HG02763 (cell line): ENCODE results near the gene KCNK2.
"Not testable (repeated sequence)": the region's sequence is repeated elsewhere in the genome, so short reads cannot be mapped to it uniquely, and the experiment has no call there.

ENCODE experiments used
- ATAC-seq: cut with Tn5 transposase; IDR thresholded peaks from one replicate; pipeline ENCODE4 v1.9.1; 2021; ENCODE audit warnings: mild to moderate bottlenecking, moderate library complexity; ENCODE audit not compliant: unreplicated experiment

KCNK2 gene

DNA sequence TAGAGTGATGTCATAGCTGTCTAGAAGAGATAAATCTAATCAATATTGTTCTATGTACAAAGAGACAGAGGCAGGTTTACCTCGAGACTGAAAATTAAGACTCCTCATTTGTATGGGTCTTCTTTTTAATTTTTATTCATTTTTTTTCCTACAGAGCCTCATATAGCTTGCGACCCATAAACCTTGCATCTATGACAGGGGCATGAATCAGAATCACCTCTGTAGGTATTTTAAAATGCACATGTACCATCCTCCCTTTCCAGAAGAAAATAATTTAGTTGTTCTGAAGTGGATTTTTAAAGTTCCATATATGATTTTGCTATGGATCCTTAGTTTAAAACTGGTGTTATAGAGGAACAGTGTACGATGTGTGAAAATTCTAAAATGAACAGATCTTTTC, 64.5 kb downstream of the KCNK2 start:
- no peak for ATAC-seq

GRCh38 chr1:215151841-215152549, 69.5 kb downstream of the KCNK2 start:
- no peak for ATAC-seq

DNA sequence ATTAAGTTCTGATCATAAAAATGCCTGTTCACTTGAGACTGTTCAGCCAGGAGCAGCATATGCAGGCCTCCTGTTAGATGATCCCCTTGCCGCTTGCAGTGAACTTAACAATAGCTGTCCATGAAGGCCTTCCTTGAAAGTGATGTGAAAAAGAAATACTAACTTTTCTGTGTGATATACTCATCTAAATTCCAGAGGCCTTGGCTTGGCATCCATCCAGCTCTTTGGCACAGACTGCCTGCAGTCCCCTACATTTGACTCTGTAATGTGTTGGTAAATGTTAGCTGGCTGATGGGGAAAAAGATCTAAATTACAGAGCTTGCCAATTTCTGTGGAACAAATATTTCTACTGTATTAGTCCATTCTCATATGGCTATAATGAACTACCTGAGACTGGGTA, 73.7 kb downstream of the KCNK2 start:
- ATAC-seq: no peak

DNA sequence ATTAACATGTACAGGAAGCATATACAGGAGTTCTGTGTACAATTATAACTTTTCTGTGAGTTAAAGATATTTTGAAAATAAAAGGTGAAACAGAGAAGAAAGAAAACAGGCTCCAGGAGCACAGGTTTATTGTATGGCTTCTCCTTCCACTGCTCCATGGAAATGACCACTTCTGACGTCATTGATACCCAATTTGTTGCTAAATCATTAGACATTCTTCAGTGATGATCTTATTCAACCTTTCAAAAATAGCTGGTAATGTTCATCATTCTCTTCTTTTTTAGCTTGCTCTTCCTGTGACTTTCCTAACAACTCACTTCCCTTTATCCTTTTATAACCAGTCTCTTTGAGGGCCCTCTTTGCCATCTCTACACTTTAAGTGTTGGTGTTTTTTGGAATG, 77.8 kb downstream of the KCNK2 start:
- ATAC-seq: no peak

DNA sequence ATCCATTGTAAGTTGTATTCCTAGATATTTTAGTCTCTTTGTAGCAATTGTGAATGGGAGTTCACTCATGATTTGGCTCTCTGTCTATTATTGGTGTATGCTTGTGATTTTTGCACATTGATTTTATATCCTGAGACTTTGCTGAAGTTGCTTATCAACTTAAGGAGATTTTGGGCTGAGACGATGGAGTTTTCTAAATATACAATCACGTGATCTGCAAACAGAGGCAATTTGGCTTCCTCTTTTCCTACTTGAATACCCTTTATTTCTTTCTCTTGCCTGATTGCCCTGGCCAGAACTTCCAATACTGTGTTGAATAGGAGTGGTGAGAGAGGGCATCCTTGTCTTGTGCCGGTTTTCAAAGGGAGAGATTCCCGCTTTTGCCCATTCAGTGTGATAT, 80.6 kb downstream of the KCNK2 start:
- not testable (repeated sequence) for ATAC-seq

DNA sequence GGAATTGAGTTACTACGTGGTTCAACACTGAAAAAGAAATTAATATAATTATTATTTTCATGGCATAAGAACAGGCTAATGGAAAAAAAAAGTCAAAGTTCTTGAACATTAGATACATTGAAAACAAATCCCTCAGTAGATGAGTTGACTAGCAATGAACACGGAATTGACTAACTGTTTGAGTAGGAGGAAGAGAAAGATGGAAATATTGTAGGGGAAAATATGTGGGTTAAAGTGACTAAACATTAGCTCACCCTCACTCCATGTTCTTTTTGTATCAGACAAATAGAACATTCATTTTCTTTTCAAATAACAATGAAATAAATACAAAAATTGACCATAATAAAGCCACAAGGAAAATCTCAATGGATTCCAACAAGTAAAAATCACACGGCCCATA, 84.3 kb downstream of the KCNK2 start:
- ATAC-seq: no peak

DNA sequence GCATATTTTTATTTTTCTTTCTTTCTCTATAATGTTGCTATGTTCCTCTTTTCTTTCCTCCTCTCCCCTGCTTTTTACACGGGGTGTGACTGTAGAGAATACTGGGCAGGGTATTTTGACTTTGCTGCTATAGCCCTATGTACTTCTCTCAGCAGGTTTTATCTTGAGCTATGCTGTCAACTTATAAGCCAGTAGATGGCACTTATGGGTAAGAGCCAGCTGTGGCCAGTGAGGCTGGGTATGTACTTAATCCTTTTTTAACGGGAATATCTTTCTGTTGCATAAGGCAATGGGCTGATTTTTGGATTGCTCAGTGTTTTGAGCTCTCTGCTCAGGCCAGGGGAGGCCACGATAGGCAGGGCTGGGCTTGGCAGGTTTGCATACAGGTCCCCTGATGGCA, 99.0 kb downstream of the KCNK2 start:
- ATAC-seq: no peak

- ATAC-seq: no peak
These were observed 102.6 kb downstream of the KCNK2 start for GRCh38 chr1:215185067-215185620.

DNA sequence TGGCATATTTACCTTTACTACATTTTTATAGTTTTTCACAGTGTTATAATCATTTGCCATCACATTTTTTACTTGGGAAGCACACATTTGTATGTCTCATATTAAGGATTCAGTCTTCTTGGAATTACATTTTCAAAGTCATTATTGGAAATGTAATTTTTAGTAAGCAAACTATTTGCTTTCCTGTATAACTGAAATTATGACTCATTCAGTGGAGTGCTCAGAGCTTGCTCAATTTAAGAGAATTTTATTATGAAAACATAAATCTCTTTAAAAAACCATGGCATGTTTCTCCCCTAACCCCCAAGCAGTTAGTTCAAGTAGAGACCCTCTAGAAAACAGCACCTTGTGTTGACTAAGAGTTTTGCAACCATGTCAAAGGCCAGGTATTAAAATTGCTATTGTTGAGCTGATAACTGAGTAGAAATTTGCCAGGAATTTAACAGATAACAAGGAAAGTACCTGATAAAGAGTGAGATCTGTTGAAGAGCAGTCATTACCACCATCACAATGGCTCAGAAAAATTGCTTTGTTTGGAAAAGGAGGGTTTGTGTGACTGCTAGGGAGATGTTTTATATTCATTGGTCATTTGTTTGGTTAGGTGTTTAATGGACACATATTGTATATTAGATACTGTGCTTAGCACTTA, 105.9 kb downstream of the KCNK2 start:
- ATAC-seq: no peak

- ATAC-seq: no peak
These were observed 109.8 kb downstream of the KCNK2 start for GRCh38 chr1:215192306-215192705.

- ATAC-seq: no peak
These were observed 115.5 kb downstream of the KCNK2 start for GRCh38 chr1:215198021-215198420.

- no peak for ATAC-seq
These were observed 117.6 kb downstream of the KCNK2 start for GRCh38 chr1:215200121-215200520.

- ATAC-seq: no peak
These were observed 118.7 kb downstream of the KCNK2 start for GRCh38 chr1:215201283-215201682.

DNA sequence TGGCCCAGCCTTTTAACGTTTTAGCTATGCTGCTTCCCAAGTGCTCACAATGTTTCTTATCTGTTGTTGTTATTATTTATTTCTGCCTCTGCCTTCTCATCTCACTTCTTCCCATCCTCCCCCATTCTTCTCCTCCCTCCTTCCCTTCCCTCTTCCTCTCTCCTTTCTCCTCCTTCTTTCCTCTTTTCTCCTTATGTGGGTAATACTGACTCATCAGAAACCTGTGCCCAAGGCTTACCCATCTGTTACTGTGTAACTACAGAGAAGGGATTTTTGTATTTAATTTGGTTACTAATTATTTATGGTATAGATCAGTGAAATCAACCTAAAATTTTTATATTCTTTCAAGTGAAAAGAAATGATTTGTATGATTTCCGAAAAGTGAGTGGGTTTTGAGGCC, 120.3 kb downstream of the KCNK2 start:
- no peak for ATAC-seq

GRCh38 chr1:215210167-215210566, 127.6 kb downstream of the KCNK2 start:
- no peak for ATAC-seq

DNA sequence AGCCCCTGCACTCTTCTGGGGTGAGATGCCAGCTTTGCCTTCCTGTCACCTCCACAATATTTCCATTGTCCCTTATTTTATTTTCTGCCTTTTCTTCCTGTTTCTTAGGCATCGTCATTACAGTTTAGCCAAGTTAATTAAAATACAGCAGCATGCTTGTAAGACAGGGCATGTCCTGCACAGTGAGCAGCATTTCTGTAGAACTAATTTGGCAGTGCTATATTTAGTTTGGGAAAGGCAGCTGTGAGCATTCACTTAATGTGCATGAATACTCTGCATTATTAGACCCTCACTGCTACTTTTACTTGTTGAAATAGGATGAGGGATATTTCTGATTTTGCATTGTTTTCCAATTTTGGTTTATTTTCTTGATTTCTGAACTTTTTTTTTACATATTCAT, 133.3 kb downstream of the KCNK2 start:
- no peak for ATAC-seq

GRCh38 chr1:215219372-215219771, 136.8 kb downstream of the KCNK2 start:
- no peak for ATAC-seq

DNA sequence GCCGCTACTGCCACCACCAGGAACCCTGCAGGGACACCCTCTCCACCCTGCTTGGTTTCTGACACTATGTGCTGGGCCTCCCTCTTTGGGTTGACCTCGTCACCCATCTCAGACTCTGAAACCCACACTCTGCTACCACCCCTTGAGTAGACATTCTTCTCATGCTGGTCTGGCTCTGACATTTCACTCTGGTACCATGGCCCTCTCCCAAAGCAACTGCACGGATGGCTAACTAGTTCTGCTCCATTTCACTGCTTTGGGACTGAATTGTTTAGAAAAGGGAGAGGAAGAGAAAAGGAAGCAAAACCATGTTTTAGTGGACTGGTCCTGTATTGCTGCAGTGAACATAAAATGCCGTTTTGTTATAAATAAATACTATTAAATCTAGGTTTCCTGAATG, 137.8 kb downstream of the KCNK2 start:
- ATAC-seq: no peak

DNA sequence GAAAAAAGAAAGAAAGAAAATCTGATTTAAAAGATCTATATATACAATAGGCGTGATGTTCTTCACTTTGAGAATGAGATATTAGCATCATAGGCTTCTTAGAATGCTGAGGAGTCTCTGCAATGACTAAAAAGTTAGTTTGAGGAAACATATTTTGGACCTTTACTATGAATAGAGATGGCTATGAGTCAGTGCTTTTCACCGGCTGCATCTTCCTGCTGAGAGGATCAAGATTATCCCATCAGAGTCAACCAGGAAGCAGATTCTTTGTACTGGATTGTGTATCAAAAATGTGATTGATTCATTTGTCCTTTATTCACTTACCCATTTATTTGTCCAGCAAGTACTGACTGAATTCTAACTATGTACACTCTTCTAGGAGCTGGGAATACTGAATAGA, 144.2 kb downstream of the KCNK2 start:
- no peak for ATAC-seq

- no peak for ATAC-seq
These were observed 145.7 kb downstream of the KCNK2 start for GRCh38 chr1:215228193-215228592.

DNA sequence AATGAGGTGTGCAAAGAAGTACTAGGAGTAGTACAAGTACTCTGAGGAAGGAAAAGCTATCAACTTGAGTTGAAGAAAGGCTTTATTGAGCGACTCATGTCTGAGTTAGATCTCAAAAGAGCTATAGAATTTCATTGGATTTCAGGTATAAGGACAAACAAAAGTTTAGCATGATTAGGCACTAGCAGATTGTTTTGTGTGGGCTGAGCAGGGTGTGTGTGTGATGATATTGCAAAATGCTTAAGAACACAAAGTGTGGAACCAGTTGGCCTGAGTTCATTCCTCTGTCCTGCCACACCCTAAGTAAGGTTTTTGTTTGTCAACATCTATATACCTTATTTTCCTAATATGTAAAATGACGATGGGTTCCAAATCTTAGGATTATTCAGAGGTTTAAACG, 158.9 kb downstream of the KCNK2 start:
- no peak for ATAC-seq

DNA sequence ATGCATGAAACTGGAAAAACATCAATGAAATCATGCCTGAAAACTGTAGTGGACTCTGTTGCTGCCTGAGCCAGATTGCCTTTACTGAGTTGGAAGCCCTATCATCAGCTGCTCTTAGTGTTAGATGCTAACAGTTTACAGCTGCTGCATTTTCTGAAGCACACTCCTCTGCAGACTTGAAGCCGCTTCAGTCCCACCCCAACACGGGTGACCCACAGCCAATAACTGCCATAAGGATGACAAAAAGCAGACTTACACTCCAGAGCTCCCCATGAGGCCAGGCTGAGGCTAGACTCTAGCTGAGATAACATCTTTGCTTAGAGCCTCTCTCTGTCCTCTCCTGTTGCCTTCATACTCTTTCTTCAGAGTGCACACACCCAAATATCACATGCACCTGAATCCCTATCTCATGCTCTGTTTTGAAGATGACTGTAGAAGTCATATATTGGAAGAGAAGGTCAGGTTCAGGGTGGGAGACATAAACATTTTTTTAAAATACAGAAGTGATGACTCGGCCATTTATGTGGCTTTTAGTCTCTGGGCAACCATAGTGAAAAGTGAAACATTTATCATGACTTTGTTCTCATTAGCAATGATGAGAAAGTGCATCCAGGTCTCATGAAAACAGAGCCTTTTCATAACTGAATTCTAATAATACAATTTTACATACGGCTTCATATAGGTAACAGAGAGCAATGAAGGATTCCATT, 161.0 kb downstream of the KCNK2 start:
- no peak for ATAC-seq
